Uterus (tissue), 2 donors: ENCODE data around the gene YARS2.

Experiments used
- CTCF ChIP-seq, 4 experiments: fragments of 200-600 bp in 2 of 4; fragments of 450-650 bp in 2 of 4; sonication (generic) in 2 of 4; IDR thresholded peaks; one replicate each; pipeline ENCODE4 v1.5.1; 2016 to 2019; ENCODE audit warnings: antibody characterized with exemption in 4 of 4, mild to moderate bottlenecking in 2 of 4, moderate library complexity in 1 of 4
- POLR2A ChIP-seq, 2 donors: fragments of 450-650 bp; IDR thresholded peaks; one replicate each; pipeline ENCODE4 v1.6.1; 2016; ENCODE audit warnings: antibody characterized with exemption in 2 of 2, mild to moderate bottlenecking in 1 of 2, moderate library complexity in 1 of 2

GRCh38 chr12:32768518-32768917 is 12.8 kb upstream of the YARS2 start:
- TF ChIP-seq CTCF (IDR thresholded peaks at IDR 0.05), result no peak
- no peak for TF ChIP-seq POLR2A (IDR thresholded peaks at IDR 0.05)
